Vagina (tissue), 2 donors: ENCODE results near the gene CYP27C1. TPM values are rescaled to one million over a fixed set of nuclear protein-coding genes. Genes with fewer than 3 reads are reported as not detected.
"Not testable (repeated sequence)": the region's sequence is repeated elsewhere in the genome, so short reads cannot be mapped to it uniquely, and the experiment has no call there.

Experiments used
- DNase-seq, 2 donors: peaks; one replicate each; pipeline ENCODE4 v3.0.0-alpha.2; 2017; ENCODE audit errors: extremely low spot score in 2 of 2
- H3K27ac ChIP-seq: fragments of 200-600 bp; sonication (generic); one replicate; pipeline ENCODE4 v1.5.1; 2019
- H3K27me3 ChIP-seq: fragments of 200-600 bp; sonication (generic); one replicate; pipeline ENCODE4 v1.5.1; 2019
- H3K36me3 ChIP-seq, 2 donors: fragments of 200-600 bp; sonication (generic); one replicate each; pipeline ENCODE4 v1.5.1; 2017 to 2019
- H3K4me1 ChIP-seq: fragments of 200-600 bp; sonication (generic); one replicate; pipeline ENCODE4 v1.5.1; 2019
- H3K4me3 ChIP-seq, 2 donors: fragments of 200-600 bp; sonication (generic); 1 replicate in 1 of 2; 2 replicates in 1 of 2; pipeline ENCODE4 v1.5.1; 2016 to 2019
- H3K9me3 ChIP-seq: fragments of 200-600 bp; sonication (generic); one replicate; pipeline ENCODE4 v1.5.1; 2019
- POLR2A ChIP-seq, 2 donors: fragments of 450-650 bp; IDR thresholded peaks; one replicate each; pipeline ENCODE4 v1.6.1; 2017; ENCODE audit warnings: antibody characterized with exemption in 2 of 2, mild to moderate bottlenecking in 2 of 2, moderate library complexity in 2 of 2
- POLR2AphosphoS5 ChIP-seq, 2 donors: sonication (generic); formaldehyde crosslinking; IDR thresholded peaks; one replicate each; pipeline ENCODE4 v1.9.0; 2017; ENCODE audit warnings: antibody characterized with exemption in 2 of 2, mild to moderate bottlenecking in 2 of 2, low read depth in 1 of 2; ENCODE audit not compliant: insufficient read depth in 1 of 2
- intact Hi-C: fragments of 100-400 bp; cut with DNase I; formaldehyde crosslinking; loops from one replicate; pipeline ENCODE4 v1.15.1; 2023
- total RNA-seq: library from RNA; depleted of rRNA; stranded (reverse); fragments of >200 nt; gene quantifications from one replicate; pipeline ENCODE4 v1.2.3, GENCODE V29; 2016
- TF ChIP-seq, protein P1 (sequence below), 3 experiments: fragments of 450-650 bp in 2 of 3; fragments of 200-600 bp in 1 of 3; sonication (generic) in 1 of 3; IDR thresholded peaks; one replicate each; pipeline ENCODE4 v1.5.1; 2017 to 2019; ENCODE audit warnings: antibody characterized with exemption in 3 of 3, mild to moderate bottlenecking in 2 of 3, moderate library complexity in 2 of 3

The CYP27C1 gene
- total RNA-seq, 1 donor from 2014 or later = 3.2 TPM

DNA sequence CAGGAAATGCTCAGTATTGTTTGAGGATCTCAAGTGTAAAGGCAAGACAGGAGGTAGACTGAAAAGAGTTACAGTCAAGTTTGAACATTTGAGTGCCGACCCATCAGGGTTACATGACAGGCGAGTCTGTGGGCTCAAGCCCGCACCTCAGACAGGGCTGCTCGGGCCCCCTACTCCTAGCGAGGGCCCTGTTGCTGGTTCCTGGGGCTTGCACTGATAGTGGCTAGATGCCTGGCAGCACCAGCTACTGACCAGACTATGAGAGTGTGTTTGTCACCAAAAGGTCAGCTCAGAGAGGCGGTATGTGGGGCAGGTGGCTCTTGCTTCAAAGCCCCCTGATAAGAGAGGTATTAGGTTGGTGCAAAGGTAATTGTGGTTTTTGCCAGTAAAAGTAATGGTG lies 35.6 kb upstream of the CYP27C1 start:
- no peaks in the 10 kb centered on the region for H3K4me1 ChIP-seq
- H3K9me3 ChIP-seq = no peaks in the 10 kb centered on the region
- intact Hi-C loops = no loop called here
- TF ChIP-seq, protein P1, sequence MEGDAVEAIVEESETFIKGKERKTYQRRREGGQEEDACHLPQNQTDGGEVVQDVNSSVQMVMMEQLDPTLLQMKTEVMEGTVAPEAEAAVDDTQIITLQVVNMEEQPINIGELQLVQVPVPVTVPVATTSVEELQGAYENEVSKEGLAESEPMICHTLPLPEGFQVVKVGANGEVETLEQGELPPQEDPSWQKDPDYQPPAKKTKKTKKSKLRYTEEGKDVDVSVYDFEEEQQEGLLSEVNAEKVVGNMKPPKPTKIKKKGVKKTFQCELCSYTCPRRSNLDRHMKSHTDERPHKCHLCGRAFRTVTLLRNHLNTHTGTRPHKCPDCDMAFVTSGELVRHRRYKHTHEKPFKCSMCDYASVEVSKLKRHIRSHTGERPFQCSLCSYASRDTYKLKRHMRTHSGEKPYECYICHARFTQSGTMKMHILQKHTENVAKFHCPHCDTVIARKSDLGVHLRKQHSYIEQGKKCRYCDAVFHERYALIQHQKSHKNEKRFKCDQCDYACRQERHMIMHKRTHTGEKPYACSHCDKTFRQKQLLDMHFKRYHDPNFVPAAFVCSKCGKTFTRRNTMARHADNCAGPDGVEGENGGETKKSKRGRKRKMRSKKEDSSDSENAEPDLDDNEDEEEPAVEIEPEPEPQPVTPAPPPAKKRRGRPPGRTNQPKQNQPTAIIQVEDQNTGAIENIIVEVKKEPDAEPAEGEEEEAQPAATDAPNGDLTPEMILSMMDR (IDR thresholded peaks at IDR 0.05) = no peak
- TF ChIP-seq POLR2AphosphoS5 (IDR thresholded peaks at IDR 0.05; ENCODE audit: insufficient read depth in 1 of 2, low read depth in 1 of 2) = no peak
- TF ChIP-seq POLR2A (IDR thresholded peaks at IDR 0.05) = no peak
- H3K27me3 ChIP-seq = no peaks in the 10 kb centered on the region
- H3K27ac ChIP-seq = no peak overlapping the region
- no peak for DNase-seq
- H3K36me3 ChIP-seq = peaks cover 2 to 37% of the 10 kb centered on the region in 2 donors
- no peak overlapping the region for H3K4me3 ChIP-seq

DNA sequence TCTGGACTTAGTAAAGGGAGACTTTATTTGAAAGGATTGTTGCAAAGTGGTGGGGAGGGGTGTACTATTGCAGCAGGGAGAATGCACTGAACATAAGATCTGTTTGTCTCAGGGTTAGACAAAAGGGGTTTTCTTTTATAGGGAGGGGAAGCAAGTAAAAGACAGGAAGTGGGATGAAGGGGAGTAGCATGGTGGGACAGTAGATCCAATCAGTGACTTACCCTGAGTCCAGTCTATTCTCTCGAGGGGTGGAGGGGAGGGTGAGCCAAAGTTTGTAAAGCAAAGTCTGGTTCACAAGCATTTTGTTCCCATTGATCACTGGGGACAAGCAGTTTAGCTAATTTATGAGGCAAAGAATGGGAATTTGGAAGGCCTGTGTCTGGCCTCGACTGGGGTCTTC lies 35.0 kb upstream of the CYP27C1 start:
- H3K27ac ChIP-seq = no peak overlapping the region
- H3K4me3 ChIP-seq = no peak overlapping the region
- H3K27me3 ChIP-seq = no peaks in the 10 kb centered on the region
- H3K36me3 ChIP-seq = peaks cover 2 to 32% of the 10 kb centered on the region in 2 donors
- no peaks in the 10 kb centered on the region for H3K9me3 ChIP-seq
- no peak for DNase-seq
- H3K4me1 ChIP-seq = no peaks in the 10 kb centered on the region
- TF ChIP-seq POLR2A (IDR thresholded peaks at IDR 0.05) (no peak), POLR2AphosphoS5 (IDR thresholded peaks at IDR 0.05; ENCODE audit: insufficient read depth in 1 of 2, low read depth in 1 of 2) (no peak)
- TF ChIP-seq, protein P1 (IDR thresholded peaks at IDR 0.05) = no peak
- intact Hi-C loops = no loop called here

DNA sequence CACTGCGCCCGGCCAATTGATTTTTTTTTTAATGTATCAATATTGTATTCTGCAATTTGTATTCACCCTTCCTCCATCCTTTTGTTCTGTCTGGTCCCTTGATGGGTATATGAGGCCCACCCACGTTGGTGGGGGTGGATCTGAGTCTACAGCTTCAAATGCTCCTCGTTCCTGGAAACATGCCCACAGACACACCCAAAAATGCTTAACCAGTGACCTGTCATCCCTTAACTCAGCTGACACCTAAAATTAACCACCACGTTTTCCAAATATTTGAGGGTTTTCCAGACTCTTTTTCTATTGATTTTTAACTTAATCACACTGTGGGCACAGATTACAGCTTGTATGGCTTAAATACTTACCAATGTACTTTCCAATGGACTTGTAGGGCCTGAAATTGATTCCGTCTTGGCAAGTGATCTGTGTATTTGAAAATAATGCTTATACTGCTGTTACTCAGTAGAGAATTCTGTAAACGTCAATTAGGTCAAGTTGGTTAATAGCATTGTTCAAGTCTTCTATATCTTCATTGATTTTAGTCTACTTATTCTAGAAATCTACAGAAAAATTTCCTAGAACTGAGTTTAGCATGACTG lies 34.4 kb upstream of the CYP27C1 start:
- H3K9me3 ChIP-seq = no peaks in the 10 kb centered on the region
- H3K27me3 ChIP-seq = no peaks in the 10 kb centered on the region
- no peak for DNase-seq
- no peak for TF ChIP-seq POLR2A (IDR thresholded peaks at IDR 0.05)
- TF ChIP-seq POLR2AphosphoS5 (IDR thresholded peaks at IDR 0.05; ENCODE audit: insufficient read depth in 1 of 2, low read depth in 1 of 2) = no peak
- no peaks in the 10 kb centered on the region for H3K4me1 ChIP-seq
- no peak overlapping the region for H3K27ac ChIP-seq
- H3K36me3 ChIP-seq = peaks cover 2 to 25% of the 10 kb centered on the region in 2 donors
- no peak overlapping the region for H3K4me3 ChIP-seq
- intact Hi-C loops = no loop called here

DNA sequence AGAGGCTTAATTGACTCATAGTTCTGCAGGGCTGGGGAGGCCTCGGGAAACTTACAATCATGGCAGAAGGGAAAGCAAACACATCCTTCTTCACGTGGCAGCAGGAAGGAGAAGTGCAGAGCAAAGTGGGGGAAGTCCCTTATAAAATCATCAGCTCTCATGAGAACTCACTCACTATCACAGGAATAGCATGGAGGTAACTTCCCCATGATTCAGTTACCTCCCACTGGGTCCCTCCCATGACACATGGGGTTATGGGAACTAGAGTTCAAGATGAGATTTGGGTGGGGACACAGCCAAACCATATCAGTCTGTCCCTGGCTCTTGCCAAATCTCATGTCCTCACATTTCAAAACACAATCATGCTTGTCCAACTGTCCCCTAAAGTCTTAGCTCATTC lies 21.1 kb upstream of the CYP27C1 start:
- H3K36me3 ChIP-seq, intact Hi-C loops, H3K4me1 ChIP-seq, H3K27me3 ChIP-seq, H3K27ac ChIP-seq, H3K9me3 ChIP-seq, H3K4me3 ChIP-seq: not testable (repeated sequence)
- peak in 1 of 2 donors; percentile 10 for DNase-seq

DNA sequence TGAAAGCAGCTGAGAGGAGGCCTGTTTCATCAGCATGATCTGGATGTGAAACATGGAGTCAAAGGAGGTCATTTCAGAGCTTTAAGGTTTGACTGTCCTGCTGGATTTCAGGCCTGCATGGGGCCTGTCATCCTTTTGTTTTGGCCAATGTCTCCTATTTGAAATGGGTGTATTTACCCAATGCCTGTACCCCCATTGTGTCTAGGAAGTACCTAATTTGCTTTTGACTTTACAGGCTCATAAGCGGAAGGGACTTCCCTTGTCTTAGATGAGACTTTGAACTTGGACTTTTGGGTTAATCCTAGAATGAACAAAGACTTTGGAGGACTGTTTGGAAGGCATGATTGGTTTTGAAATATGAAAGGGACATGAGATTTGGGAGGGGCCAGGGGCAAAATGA lies 19.3 kb upstream of the CYP27C1 start:
- Histone ChIP-seq H3K36me3 (no peaks in the 10 kb centered on the region), H3K4me3 (no peak overlapping the region), H3K9me3 (no peaks in the 10 kb centered on the region), H3K27ac (no peak overlapping the region), H3K4me1 (no peaks in the 10 kb centered on the region), H3K27me3 (no peaks in the 10 kb centered on the region)
- peak in 1 of 2 donors; percentile 16 for DNase-seq
- intact Hi-C loops = no loop called here
- no peak for TF ChIP-seq POLR2AphosphoS5 (IDR thresholded peaks at IDR 0.05; ENCODE audit: insufficient read depth in 1 of 2, low read depth in 1 of 2)
- TF ChIP-seq, protein P1 (IDR thresholded peaks at IDR 0.05) = no peak
- no peak for TF ChIP-seq POLR2A (IDR thresholded peaks at IDR 0.05)

DNA sequence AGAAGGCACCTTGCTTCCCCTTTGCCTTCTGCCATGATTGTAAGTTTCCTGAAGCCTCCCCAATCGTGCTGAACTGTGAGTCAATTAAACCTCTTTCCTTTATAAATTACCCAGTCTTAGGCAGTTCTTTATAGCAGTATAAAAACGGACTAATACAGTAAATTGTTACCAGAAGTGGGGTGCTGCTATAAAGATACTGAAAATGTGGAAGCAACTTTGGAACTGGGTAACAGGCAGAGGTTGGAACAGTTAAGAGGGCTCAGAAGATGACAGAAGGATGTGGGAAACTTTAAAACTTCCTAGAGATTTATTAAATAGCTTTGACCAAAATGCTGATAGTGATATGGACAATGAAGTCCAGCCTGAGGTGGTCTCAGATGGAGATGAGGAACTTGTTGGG lies 17.7 kb upstream of the CYP27C1 start:
- DNase-seq, H3K36me3 ChIP-seq, H3K27me3 ChIP-seq, H3K4me1 ChIP-seq, H3K4me3 ChIP-seq, H3K27ac ChIP-seq, H3K9me3 ChIP-seq, intact Hi-C loops: not testable (repeated sequence)
